ENCODE measurements around the gene TRANK1.

- TF ChIP-seq CTCF (IDR thresholded peaks at IDR 0.05): no peak
- TF ChIP-seq POLR2A (IDR thresholded peaks at IDR 0.05): no peak
These were observed 11.3 kb upstream of the TRANK1 start for GRCh38 chr3:36956155-36956554.

Data from adrenal gland (tissue), 5 donors.